Brain microvascular endothelial cell (primary cell): ENCODE data around the gene RNASEH2C.

Experiments
- DNase-seq: peaks from one replicate; pipeline ENCODE4 v3.0.0-alpha.2; 2020
- H3K27ac ChIP-seq: fragments of 250-450 bp; sonication (Bioruptor Pico); 2 replicates; pipeline ENCODE4 v1.5.1; 2020; ENCODE audit warnings: mild to moderate bottlenecking, moderate library complexity
- H3K27me3 ChIP-seq: fragments of 250-450 bp; sonication (Bioruptor Pico); replicated peaks from 2 replicates; pipeline ENCODE4 v1.5.1; 2020; ENCODE audit warnings: mild to moderate bottlenecking
- H3K36me3 ChIP-seq: fragments of 250-450 bp; sonication (Bioruptor Pico); replicated peaks from 2 replicates; pipeline ENCODE4 v1.5.1; 2020; ENCODE audit warnings: mild to moderate bottlenecking
- H3K4me3 ChIP-seq: 2 replicates; pipeline ENCODE4 v1.5.1; 2011; ENCODE audit warnings: low read depth, mild to moderate bottlenecking, control low read depth, low read length, moderate library complexity
- CTCF ChIP-seq: IDR thresholded peaks from 2 replicates; pipeline ENCODE4 v1.5.1; 2011; ENCODE audit warnings: low read depth, mild to moderate bottlenecking, moderate library complexity, low read length, control low read depth, inconsistent platforms; ENCODE audit errors: missing control alignments
- in situ Hi-C: cut with HindIII; loops from 2 replicates; pipeline ENCODE4 v1.10.0; 2017; ENCODE audit warnings: low sequenced_read_pairs, low pct_ligation_motif_present

RNASEH2C gene

DNA sequence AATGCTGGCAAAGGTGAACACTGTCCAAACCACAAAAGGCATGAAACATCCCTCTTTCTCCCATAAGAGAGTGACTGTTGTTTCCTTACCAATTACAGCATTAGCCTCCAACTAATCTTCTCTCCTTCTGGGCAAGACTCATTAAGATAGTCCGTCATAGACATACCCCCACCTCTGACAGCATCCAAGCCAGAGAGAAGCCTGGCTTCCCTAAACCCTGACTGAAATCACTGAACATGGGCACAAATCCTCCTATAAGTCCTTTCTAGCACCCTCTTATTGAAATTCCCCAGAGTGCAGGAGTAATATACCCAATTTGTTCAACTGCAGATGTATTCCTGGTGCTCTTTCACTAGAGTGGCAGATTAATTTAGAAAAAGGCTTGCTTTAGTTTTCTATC lies 1.7 kb upstream of the RNASEH2C start:
- no peak overlapping the region for H3K27ac ChIP-seq
- no peaks in the 10 kb centered on the region for H3K27me3 ChIP-seq
- no peak for TF ChIP-seq CTCF
- no peak for DNase-seq
- in situ Hi-C loops = no loop called here
- no peak overlapping the region for H3K4me3 ChIP-seq
- peaks cover 20% of the 10 kb centered on the region for H3K36me3 ChIP-seq

- no peaks in the 10 kb centered on the region for H3K27me3 ChIP-seq
- peak overlapping the region; percentile 45 for H3K27ac ChIP-seq
- in situ Hi-C loops = no loop called here
- peak; percentile 3 for TF ChIP-seq CTCF
- DNase-seq = peak; percentile 29
- peaks cover 38% of the 10 kb centered on the region for H3K36me3 ChIP-seq
- H3K4me3 ChIP-seq = peak overlapping the region; percentile 83
These were observed 757 bp downstream of the RNASEH2C start for GRCh38 chr11:65719871-65720210.

GRCh38 chr11:65718964-65719492 lies 1.6 kb downstream of the RNASEH2C start:
- H3K27ac ChIP-seq = no peak overlapping the region
- peaks cover 46% of the 10 kb centered on the region for H3K36me3 ChIP-seq
- no peak for TF ChIP-seq CTCF
- no peak for DNase-seq
- in situ Hi-C loops = no loop called here
- no peaks in the 10 kb centered on the region for H3K27me3 ChIP-seq
- H3K4me3 ChIP-seq = peak overlapping the region; percentile 83

DNA sequence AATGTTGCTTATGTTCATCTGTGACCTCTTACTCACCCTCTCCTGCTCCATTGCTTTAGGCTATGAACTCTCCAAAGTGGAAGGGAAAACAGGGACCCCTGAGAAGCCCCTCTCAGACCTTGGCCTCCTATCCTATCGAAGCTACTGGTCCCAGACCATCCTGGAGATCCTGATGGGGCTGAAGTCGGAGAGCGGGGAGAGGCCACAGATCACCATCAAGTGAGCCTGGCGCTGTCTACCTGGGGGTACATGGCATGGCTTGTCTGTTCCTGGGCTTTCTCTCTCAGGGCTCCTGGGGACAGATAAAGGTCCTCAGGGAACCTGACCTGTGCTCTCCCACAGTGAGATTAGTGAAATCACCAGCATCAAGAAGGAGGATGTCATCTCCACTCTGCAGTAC lies 2.1 kb downstream of the RNASEH2C start:
- Histone ChIP-seq H3K36me3 (peaks cover 51% of the 10 kb centered on the region), H3K27me3 (no peaks in the 10 kb centered on the region), H3K27ac (no peak overlapping the region), H3K4me3 (no peak overlapping the region)
- in situ Hi-C loops = no loop called here
- TF ChIP-seq CTCF = no peak
- no peak for DNase-seq

DNA sequence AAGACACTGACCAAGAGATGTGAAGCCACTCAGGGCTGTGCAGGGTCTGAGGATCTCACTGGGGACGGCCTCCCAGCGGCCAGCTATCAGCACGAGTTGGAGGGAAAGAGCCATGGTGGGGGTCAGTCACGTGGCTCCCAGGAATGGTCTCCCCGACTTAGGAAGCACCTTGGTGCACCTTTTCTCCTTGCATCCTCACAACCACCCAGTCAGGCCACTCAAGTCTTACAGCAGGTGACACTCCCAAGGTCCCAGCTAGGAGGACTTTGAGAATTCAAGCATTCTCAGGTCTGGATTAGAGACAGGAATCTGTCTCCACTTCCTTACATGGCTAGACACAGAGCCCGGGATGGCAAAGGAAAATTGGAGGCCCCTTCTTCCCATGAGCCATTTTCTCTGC lies 2.7 kb downstream of the RNASEH2C start:
- TF ChIP-seq CTCF = no peak
- Histone ChIP-seq H3K4me3 (no peak overlapping the region), H3K27ac (no peak overlapping the region), H3K36me3 (peaks cover 56% of the 10 kb centered on the region), H3K27me3 (no peaks in the 10 kb centered on the region)
- in situ Hi-C loops = no loop called here
- DNase-seq = no peak

DNA sequence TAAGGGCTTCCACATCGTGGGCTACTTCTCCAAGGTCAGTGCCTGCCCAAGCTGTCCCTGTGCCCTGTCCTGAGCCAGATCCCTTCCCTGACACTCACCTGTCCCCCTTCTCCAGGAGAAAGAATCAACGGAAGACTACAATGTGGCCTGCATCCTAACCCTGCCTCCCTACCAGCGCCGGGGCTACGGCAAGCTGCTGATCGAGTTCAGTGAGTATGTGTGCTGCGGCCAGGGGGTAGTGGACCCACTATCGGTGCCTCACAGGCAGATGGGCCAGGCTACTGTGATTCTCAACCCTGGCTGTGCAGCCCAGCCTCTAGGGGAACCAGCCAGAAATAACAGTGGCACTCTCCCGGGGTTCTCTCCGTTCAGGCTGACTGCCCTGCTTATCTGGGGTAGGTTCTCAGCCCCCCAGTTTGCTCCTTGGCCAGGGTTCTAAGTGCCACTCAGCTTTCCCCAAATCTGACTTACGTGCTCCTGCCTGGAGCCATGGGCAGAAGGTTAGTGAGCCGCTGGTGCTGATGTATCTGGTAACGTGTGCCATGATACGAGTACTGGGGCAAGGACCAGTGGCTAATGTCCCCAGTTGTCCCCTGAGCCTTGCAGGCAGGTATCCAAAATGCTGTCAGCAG lies 3.7 kb downstream of the RNASEH2C start:
- Histone ChIP-seq H3K36me3 (peaks cover 56% of the 10 kb centered on the region), H3K27ac (no peak overlapping the region), H3K27me3 (no peaks in the 10 kb centered on the region), H3K4me3 (no peak overlapping the region)
- in situ Hi-C loops = no loop called here
- no peak for TF ChIP-seq CTCF
- no peak for DNase-seq
